Activated T-cell treated with anti-CD3 and anti-CD28 coated beads for 1 hour (primary cell): ENCODE measurements around the gene RIN3.

ENCODE experiments used
- DNase-seq: peaks from one replicate; pipeline ENCODE4 v3.0.0-alpha.2; 2020; ENCODE audit warnings: low read depth

Gene RIN3

DNA sequence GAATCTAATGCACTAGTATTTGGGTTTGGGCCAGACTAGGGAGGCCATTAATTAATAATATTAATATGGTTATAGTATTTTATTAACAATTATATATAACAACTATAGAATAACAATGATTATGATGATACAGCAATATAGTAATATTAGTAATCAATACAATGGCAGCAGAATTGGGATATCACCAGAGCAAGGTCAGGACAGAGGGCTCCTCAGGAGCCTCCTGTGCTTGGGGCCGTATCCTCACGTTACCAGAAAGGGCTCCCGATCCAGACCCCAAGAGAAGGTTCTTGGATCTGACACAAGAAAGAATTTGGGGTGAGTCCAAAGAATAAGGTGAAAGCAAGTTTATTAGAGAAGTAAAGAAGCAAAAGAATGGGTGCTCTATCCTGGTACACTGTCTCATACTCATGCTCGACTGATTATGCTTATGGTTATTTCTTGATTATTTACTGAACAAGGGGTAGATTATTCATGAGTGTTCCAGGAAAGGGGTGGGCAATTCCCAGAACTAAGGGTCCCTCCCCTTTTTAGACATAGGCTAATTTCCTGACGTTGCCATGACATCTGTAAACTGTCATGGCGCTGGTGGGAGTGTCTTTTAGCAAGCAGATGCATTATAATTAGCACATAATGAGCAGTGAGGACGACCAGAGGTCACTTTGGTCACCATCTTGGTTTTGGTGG, 61.6 kb downstream of the RIN3 start:
- no peak for DNase-seq

- DNase-seq: no peak
Measured at GRCh38 chr14:92575748-92576303, 62.2 kb downstream of the RIN3 start.

GRCh38 chr14:92577321-92577742, 63.8 kb downstream of the RIN3 start:
- no peak for DNase-seq

- no peak for DNase-seq
Measured at GRCh38 chr14:92578511-92578910, 64.9 kb downstream of the RIN3 start.

DNA sequence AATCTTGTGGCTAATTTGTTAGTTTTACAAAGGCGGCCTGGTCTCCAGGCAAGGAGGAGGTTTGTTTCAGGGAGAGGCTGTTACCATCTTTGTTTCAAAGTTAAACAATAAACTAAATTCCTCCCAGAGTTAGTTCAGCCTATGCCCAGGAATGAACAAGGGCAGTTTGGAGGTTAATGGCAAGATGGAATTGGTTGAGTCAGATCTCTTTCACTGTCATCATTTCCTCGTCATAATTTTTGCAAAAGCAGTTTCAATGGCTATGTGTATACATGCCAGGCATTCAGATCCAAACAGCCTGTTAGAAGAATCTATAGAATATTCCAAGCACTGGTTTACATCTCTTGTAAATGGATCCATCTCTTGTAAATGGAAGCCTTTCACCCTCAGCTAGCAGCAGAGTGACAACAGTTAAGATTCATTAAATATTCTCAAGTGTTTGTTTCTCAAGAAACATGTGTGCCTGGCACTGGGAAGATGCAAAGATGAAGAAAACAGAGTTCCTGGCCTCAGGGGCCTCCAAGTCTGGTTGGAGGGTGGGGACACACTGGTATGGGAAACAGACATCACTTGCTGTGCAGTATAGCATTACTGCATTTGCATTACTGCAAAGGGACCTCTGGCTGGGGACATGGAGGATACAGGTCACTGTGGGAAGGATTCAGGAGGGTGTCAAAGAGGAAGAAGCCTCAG, 65.8 kb downstream of the RIN3 start:
- DNase-seq: no peak

- no peak for DNase-seq
Measured at GRCh38 chr14:92581206-92581605, 67.6 kb downstream of the RIN3 start.

GRCh38 chr14:92581966-92582566, 68.5 kb downstream of the RIN3 start:
- DNase-seq: no peak

GRCh38 chr14:92582706-92583452, 69.3 kb downstream of the RIN3 start:
- no peak for DNase-seq

GRCh38 chr14:92584220-92584619, 70.6 kb downstream of the RIN3 start:
- no peak for DNase-seq

DNA sequence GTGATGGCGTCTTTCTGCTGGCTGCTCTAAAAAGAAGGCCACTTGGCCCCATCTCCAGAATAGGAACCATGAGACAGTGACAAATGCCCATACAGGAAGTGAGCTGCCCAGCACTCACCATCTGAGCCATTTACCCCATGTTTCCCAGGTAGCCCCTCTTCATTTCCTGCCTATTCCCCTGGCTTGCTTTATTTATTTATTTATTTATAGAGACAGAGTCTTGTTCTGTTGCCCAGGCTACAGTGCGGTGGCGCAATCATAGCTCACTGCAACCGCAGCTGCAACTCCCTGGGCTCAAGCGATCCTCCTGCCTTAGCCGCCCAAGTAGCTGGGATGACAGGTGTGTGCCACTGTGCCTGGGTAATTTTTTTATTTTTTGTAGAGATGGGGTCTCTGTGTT, 71.2 kb downstream of the RIN3 start:
- DNase-seq: no peak

DNA sequence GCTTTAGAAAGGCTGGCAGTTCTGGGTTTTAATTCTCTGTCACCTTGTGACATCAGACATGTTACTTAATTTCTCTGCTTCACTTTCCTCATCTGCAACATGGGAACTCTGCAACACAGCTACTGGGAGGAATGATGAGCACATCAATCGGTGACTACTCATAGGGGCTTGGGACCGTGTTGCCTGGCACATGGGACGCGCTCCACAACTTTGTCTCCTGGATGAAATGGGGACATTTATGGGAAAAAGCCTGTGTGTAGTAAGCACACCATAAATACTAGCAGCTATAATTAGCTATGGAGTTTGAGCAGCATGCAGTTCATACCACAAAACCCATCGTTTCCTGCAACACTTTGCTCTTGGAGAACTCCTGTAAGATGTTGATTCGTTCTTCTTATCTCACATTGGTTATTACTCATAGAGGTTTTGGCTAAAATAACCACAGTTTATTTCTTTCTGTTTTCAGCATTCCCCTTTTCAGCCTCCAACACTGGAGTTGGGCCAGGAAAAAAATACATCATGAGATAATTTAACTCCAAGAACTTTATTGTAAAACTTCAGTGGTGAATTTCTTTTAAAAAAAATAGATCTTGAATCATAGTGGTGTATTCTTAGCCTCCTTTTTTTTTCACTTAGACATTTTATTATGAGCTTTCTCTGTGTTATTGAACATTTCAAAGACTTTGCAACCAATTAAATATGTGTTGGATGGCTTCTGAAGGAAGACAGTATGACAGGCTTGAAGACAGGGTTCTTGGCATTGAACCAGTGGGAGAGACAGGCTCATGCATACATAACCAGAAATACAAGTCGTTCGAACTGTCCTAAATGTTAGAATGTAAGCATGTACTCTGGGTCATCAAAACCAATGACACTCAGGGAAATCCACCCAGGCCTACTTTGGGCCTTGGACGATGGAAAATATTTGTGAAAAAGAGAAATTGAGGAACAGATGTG, 72.7 kb downstream of the RIN3 start:
- DNase-seq: no peak

DNA sequence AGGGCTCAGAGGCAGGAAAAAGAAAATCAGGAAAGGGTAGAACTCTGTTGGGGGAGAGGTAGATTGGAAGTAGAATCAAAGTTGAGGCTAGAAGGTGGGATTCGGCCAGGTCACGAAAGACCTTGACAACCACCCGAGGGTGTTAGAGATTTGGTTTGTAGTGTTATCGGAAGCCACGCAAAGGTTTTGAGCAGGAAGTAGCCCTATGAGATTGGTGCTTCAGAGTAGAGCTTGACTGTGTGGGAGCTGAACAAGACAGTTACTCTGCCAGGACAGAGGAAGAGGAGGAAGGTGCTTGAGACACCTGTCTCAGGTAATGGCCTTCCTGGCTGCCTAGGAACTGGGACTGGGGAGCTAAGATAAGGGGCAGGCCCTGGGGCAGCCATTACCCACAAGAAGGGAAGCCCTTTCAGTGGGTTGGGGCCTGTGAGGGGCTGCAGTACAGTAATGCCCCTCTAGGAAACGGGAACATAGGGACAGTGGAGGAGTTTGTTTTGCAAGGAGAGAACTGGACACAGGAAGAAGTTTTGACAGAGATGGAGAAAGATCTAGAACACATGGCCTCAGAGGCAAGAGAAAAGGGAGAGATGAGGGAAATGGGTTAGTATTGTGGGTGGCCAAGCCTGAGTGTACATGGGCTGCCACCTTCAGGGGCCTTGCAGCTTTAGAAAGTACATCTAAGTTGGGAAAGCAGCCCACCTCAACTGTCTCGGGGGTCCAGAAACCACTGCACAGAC, 73.5 kb downstream of the RIN3 start:
- DNase-seq: no peak

DNA sequence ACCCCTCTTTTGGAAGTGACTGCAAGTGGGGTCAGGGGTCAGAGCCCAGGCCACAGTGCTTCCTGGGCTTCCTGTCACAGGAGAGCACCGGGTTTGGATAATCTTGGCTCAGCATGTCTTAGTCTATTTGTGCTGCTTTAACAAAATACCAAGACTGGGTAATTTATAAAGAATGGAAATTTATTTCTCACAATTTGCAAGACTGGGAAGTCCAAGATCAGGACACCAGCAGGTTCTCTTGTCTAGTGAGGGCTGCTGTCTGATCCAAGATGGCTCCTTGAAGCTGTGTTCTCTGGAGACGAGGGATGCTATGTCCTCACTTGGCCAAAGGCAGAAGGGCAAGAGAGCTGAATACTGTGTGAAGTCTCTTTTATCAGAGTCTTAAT, 74.1 kb downstream of the RIN3 start:
- no peak for DNase-seq

DNA sequence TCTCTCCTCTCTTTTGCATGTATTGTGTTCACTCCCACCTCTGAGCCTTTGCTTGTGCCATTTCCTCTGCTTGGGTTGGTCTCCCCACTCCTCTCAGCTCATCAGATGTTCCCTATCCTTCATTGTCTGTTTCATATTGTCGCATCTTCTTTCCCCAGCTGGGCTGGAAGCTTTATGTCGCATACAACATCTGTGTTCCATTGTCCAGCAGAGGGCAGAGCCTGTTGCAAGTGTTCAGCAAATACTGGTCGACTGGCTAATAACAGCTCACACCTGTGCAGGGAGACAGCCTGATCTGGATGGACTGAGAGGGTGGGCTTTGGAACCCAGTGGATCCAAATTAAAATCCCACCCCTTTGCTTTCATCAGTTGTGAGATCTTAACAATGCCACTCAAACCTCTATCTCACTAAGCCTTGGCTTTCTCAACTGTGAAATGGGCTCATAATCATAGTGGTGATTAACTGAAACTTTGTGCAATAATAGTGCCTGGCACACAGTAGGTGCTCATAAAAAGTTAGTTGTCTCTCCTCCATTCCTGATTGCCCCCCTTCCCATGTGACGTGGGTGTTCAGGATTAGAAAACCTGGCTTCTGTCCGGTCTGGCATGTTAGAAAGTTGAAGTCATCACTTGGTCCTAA, 75.8 kb downstream of the RIN3 start:
- no peak for DNase-seq

GRCh38 chr14:92590176-92590575, 76.6 kb downstream of the RIN3 start:
- DNase-seq: no peak

DNA sequence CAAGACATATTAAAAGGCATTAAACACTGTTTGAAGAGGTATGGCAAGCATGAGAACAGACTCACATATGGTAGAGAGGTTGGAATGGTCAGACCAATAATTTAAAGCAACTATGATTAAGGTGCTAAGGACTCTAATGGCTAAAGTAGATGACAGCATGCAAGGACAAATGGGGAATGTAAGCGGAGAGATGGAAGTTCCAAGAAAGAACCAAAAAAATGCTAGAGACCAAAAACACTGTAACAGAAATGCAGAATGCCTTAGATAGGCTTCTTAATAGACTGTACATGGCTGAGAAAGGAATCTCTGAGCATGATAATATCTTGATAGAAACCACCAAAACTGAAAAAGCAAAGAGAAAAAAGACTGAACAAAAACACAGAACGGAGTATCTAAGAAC, 77.4 kb downstream of the RIN3 start:
- no peak for DNase-seq

DNA sequence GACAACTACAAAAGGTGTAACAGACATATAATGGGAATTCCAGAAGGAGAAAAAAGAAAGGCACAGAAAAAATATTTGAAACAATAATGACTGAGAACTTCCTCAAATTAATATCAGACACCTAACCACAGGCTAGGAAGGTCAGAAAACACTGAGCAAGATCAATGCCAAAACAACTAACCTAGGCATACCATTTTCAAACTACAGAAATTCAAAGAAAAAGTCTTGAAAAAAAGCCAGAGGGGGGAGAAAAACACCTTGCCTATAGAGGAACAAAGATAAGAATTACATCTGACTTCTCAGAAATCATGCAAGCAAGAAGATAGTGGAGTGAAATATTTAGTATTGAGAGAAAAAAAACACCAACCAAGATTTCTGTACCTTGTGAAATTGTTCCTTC, 77.8 kb downstream of the RIN3 start:
- DNase-seq: no peak

- DNase-seq: no peak
Measured at GRCh38 chr14:92595267-92595666, 81.7 kb downstream of the RIN3 start.

DNA sequence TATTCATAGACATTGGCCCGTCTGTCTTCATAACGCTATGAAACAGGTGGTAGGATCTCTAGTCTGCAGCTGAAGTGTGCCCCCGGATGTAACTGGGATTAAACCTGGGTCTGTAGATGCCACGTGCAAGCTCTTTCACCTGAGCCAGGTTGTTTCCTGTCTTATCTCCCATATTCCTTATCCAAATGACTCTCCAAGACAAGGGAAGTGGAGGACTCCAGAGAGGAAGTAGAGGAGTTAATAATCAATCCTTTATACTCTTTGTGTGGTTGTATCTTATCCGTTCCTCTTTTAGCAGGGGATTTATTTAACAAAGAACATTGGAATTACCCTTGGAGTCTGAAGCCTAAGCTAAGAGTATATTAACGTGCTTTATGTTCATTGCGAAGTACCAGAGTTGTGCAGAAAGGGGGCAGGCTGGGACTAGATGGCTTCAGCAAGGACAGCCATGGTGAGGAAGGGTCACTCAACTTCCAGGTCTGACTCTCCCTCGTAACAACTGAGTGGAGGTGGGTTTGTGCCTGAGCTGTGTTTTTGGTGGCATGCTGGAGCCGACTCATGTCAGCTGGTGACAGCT, 82.8 kb downstream of the RIN3 start:
- no peak for DNase-seq
